Thoracic aorta (tissue), 2 donors: ENCODE data around the gene PLXNA3. TPM values are rescaled to one million over a fixed set of nuclear protein-coding genes. Genes with fewer than 3 reads are reported as not detected.

Experiments used
- ATAC-seq: fragments of 150-250 bp; one replicate; pipeline ENCODE4 v1.8.0; 2017; ENCODE audit warnings: low read depth; ENCODE audit not compliant: insufficient number of reproducible peaks, low FRiP score
- DNase-seq: peaks from one replicate; pipeline ENCODE4 v3.0.0-alpha.2; 2020; ENCODE audit warnings: low spot score
- H3K27ac ChIP-seq, 2 donors: fragments of 200-600 bp; sonication (generic); 1 replicate in 1 of 2; 2 replicates in 1 of 2; pipeline ENCODE4 v1.5.1; 2016; ENCODE audit warnings: mild to moderate bottlenecking in 2 of 2, moderate library complexity in 2 of 2
- H3K27me3 ChIP-seq: fragments of 200-600 bp; sonication (generic); replicated peaks from 2 replicates; pipeline ENCODE4 v1.6.0; 2016; ENCODE audit warnings: mild to moderate bottlenecking; ENCODE audit not compliant: insufficient read depth
- H3K36me3 ChIP-seq: fragments of 200-600 bp; sonication (generic); one replicate; pipeline ENCODE4 v1.5.1; 2016
- H3K4me1 ChIP-seq, 2 donors: fragments of 200-600 bp; sonication (generic); 1 replicate in 1 of 2; 2 replicates in 1 of 2; pipeline versions ENCODE4 v1.5.1 to v1.6.0; 2016; ENCODE audit warnings: low read depth in 2 of 2, mild to moderate bottlenecking in 1 of 2; ENCODE audit not compliant: control insufficient read depth in 1 of 2
- H3K4me3 ChIP-seq: fragments of 200-600 bp; sonication (generic); 2 replicates; pipeline ENCODE4 v1.5.1; 2016; ENCODE audit warnings: mild to moderate bottlenecking
- H3K9me3 ChIP-seq: fragments of 200-600 bp; sonication (generic); 2 replicates; pipeline ENCODE4 v1.5.1; 2016
- CTCF ChIP-seq: fragments of 200-600 bp; sonication (generic); IDR thresholded peaks from one replicate; pipeline ENCODE4 v1.5.1; 2019; ENCODE audit warnings: antibody characterized with exemption
- total RNA-seq, 2 donors: library from RNA; depleted of rRNA; stranded (reverse); fragments of >200 nt; gene quantifications; one replicate each; pipeline versions ENCODE4 v1.1.0 to v1.2.3, GENCODE V29; 2016

The PLXNA3 gene
- total RNA-seq, 2 donors from 2014 or later, result 39.3 to 40.9 TPM

- Histone ChIP-seq H3K36me3 (no peaks in the 10 kb centered on the region), H3K27ac (no peak overlapping the region), H3K4me1 (peaks cover 6 to 30% of the 10 kb centered on the region in 2 donors), H3K4me3 (no peak overlapping the region), H3K27me3 (no peaks in the 10 kb centered on the region), H3K9me3 (no peaks in the 10 kb centered on the region)
- no peak for ATAC-seq
- TF ChIP-seq CTCF, result no peak
- no peak for DNase-seq
Observed at GRCh38 chrX:154440623-154441357, 17.3 kb upstream of the PLXNA3 start.

GRCh38 chrX:154441564-154441963 is 16.5 kb upstream of the PLXNA3 start:
- no peak for ATAC-seq
- H3K27me3 ChIP-seq, result no peaks in the 10 kb centered on the region

GRCh38 chrX:154441984-154442707 is 15.9 kb upstream of the PLXNA3 start:
- no peak for TF ChIP-seq CTCF
- Histone ChIP-seq H3K36me3 (no peaks in the 10 kb centered on the region), H3K4me1 (peaks cover 6 to 35% of the 10 kb centered on the region in 2 donors), H3K27me3 (no peaks in the 10 kb centered on the region), H3K9me3 (no peaks in the 10 kb centered on the region), H3K27ac (no peak overlapping the region), H3K4me3 (no peak overlapping the region)
- ATAC-seq, result no peak
- DNase-seq, result no peak

More at GRCh38 chrX:154441564-154441963, 16.5 kb upstream of the PLXNA3 start:
- no peaks in the 10 kb centered on the region for H3K36me3 ChIP-seq
- H3K4me3 ChIP-seq, result no peak overlapping the region
- TF ChIP-seq CTCF, result no peak
- DNase-seq, result no peak
- no peaks in the 10 kb centered on the region for H3K9me3 ChIP-seq
- no peak overlapping the region for H3K27ac ChIP-seq
- H3K4me1 ChIP-seq, result peaks cover 6 to 35% of the 10 kb centered on the region in 2 donors

GRCh38 chrX:154443479-154443910 is 14.6 kb upstream of the PLXNA3 start:
- Histone ChIP-seq H3K4me3 (peak overlapping the region; percentile 70), H3K27ac (peak overlapping the region; percentile 66 to 77), H3K9me3 (no peaks in the 10 kb centered on the region), H3K4me1 (peaks cover 6 to 30% of the 10 kb centered on the region in 2 donors), H3K27me3 (no peaks in the 10 kb centered on the region), H3K36me3 (peaks cover 3% of the 10 kb centered on the region)
- ATAC-seq (no peak), DNase-seq (no peak)
- TF ChIP-seq CTCF, result no peak

GRCh38 chrX:154443992-154444754 is 13.9 kb upstream of the PLXNA3 start, which contains the start of gene FAM50A:
Gene FAM50A, plus strand, starts transcription at chrX:154444141. Its CDS starts 95 bp downstream, at chrX:154444236.
- no peaks in the 10 kb centered on the region for H3K9me3 ChIP-seq
- H3K36me3 ChIP-seq, result peaks cover 8% of the 10 kb centered on the region
- H3K27ac ChIP-seq, result peak within 1 kb of the TSS; percentile 66 to 77
- no peak for ATAC-seq
- no peaks in the 10 kb centered on the region for H3K27me3 ChIP-seq
- no peak for DNase-seq
- TF ChIP-seq CTCF, result no peak
- H3K4me3 ChIP-seq, result peak within 1 kb of the TSS; percentile 78
- peaks cover 6 to 23% of the 10 kb centered on the region in 2 donors for H3K4me1 ChIP-seq
